OCI-LY7 (cell line): ENCODE data around the gene CCL21. TPM values are rescaled to one million over a fixed set of nuclear protein-coding genes. Genes with fewer than 3 reads are reported as not detected.

Experiments
- BruUV-seq: library from RNA; stranded (reverse); fragments of 400-500 nt; replicated peaks from 2 replicates; lab custom pipeline; 2021; lab: Mats Ljungman, UMichigan
- CTCF ChIA-PET: fragments of 300-600 bp; sonication (Branson Sonifier 250); formaldehyde crosslinking; loops from one replicate; lab custom pipeline; 2022; ENCODE audit warnings: antibody characterized with exemption; ENCODE audit not compliant: unreplicated experiment; lab: Charles Lee
- POLR2A ChIA-PET: fragments of 300-600 bp; sonication (Branson Sonifier 250); formaldehyde crosslinking; loops from one replicate; lab custom pipeline; 2022; ENCODE audit warnings: antibody characterized with exemption; lab: Charles Lee
- DNase-seq: peaks from one replicate; pipeline ENCODE4 v3.0.0-alpha.2; 2015; ENCODE audit warnings: low spot score
- H2AFZ ChIP-seq: fragments of 200-600 bp; sonication (generic), shearing (Covaris generic); 2 replicates; pipeline ENCODE4 v1.6.1; 2014; ENCODE audit warnings: mild to moderate bottlenecking, antibody characterized with exemption, low read length, moderate library complexity
- H3K27ac ChIP-seq: fragments of 200-600 bp; sonication (generic); 2 replicates; pipeline ENCODE4 v1.5.1; 2014; ENCODE audit warnings: mixed run types, low read depth, mild to moderate bottlenecking, moderate library complexity, low read length, inconsistent platforms; ENCODE audit not compliant: poor library complexity, severe bottlenecking
- H3K36me3 ChIP-seq: fragments of 200-600 bp; sonication (generic); 2 replicates; pipeline ENCODE4 v1.6.1; 2014; ENCODE audit warnings: mild to moderate bottlenecking, antibody characterized with exemption, low read length, moderate library complexity, mixed read lengths; ENCODE audit not compliant: insufficient read depth
- H3K4me1 ChIP-seq: fragments of 200-600 bp; sonication (generic); 2 replicates; pipeline ENCODE4 v1.5.1; 2014; ENCODE audit warnings: mild to moderate bottlenecking, low read length; ENCODE audit not compliant: insufficient read depth, poor library complexity, severe bottlenecking
- H3K4me2 ChIP-seq: fragments of 200-600 bp; sonication (generic); 2 replicates; pipeline ENCODE4 v1.6.1; 2014; ENCODE audit warnings: mild to moderate bottlenecking, low read length
- H3K4me3 ChIP-seq: fragments of 200-600 bp; sonication (generic); 2 replicates; pipeline ENCODE4 v1.5.1; 2014; ENCODE audit warnings: mild to moderate bottlenecking, low read depth, low read length; ENCODE audit not compliant: poor library complexity, severe bottlenecking
- H3K79me2 ChIP-seq: fragments of 200-600 bp; sonication (generic); 2 replicates; pipeline ENCODE4 v1.6.1; 2016; ENCODE audit warnings: low read depth, mild to moderate bottlenecking, low read length, moderate library complexity, mixed read lengths; ENCODE audit not compliant: insufficient read depth
- H3K9me2 ChIP-seq: fragments of 200-600 bp; sonication (generic); 2 replicates; pipeline ENCODE4 v1.6.1; 2016; ENCODE audit warnings: mild to moderate bottlenecking, low read length, mixed read lengths; ENCODE audit not compliant: insufficient read depth
- H3K9me3 ChIP-seq: fragments of 200-600 bp; sonication (generic); 2 replicates; pipeline ENCODE4 v1.6.1; 2014; ENCODE audit warnings: mild to moderate bottlenecking, mixed run types, low read length, mixed read lengths
- H4K20me1 ChIP-seq: fragments of 200-600 bp; sonication (generic); 2 replicates; pipeline ENCODE4 v1.6.1; 2014; ENCODE audit warnings: mild to moderate bottlenecking, antibody characterized with exemption, low read length, moderate library complexity, mixed read lengths; ENCODE audit not compliant: insufficient read depth
- CTCF ChIP-seq: fragments of 200-600 bp; sonication (generic); conservative IDR thresholded peaks from 2 replicates; pipeline ENCODE4 v1.5.1; 2014; ENCODE audit warnings: mild to moderate bottlenecking, antibody characterized with exemption, low read length, moderate library complexity, mixed read lengths
- EZH2phosphoT487 ChIP-seq: fragments of 200-600 bp; sonication (generic); IDR thresholded peaks from 2 replicates; pipeline ENCODE4 v1.6.1; 2018; ENCODE audit warnings: low read depth, borderline replicate concordance, mild to moderate bottlenecking, mixed run types, antibody characterized with exemption, low read length, moderate library complexity, mixed read lengths
- intact Hi-C: fragments of 100-400 bp; cut with micrococcal nuclease; formaldehyde crosslinking; loops from one replicate; pipeline ENCODE4 v1.10.0; 2022; ENCODE audit not compliant: unreplicated experiment
- total RNA-seq, 2 experiments: library from RNA; depleted of rRNA in 1 of 2; stranded (reverse); fragments of >200 nt in 1 of 2; shearing (Covaris generic) in 1 of 2; gene quantifications; 2 replicates each; pipeline ENCODE4 v1.2.3, GENCODE V29; 2014 to 2022

The CCL21 gene
- total RNA-seq, 2 experiments from 2014 or later, result not detected

- H2AFZ ChIP-seq, result no peak overlapping the region
- CTCF ChIA-PET, result interaction anchor here (1.3 kb wide), 1 partner anchor 27 kb away, joined by 3 read pairs; no protein-coding TSS in a partner anchor
- BruUV-seq, result no TSS peak
- peak; percentile 69 for DNase-seq
- H3K4me2 ChIP-seq, result no peak overlapping the region
- no peaks in the 10 kb centered on the region for H3K9me2 ChIP-seq
- H3K4me3 ChIP-seq, result no peak overlapping the region
- intact Hi-C loops, result loop anchor here (1.0 kb wide), 1 partner anchor 27 kb away; no protein-coding TSS in a partner anchor
- no peaks in the 10 kb centered on the region for H3K79me2 ChIP-seq
- POLR2A ChIA-PET, result interaction anchor here (0.7 kb wide), 1 partner anchor 29 kb away, joined by 3 read pairs; no protein-coding TSS in a partner anchor
- TF ChIP-seq CTCF (peak; percentile 90), EZH2phosphoT487 (no peak)
- H4K20me1 ChIP-seq, result no peaks in the 10 kb centered on the region
- no peaks in the 10 kb centered on the region for H3K36me3 ChIP-seq
- no peaks in the 10 kb centered on the region for H3K4me1 ChIP-seq
- no peak overlapping the region for H3K27ac ChIP-seq
- no peaks in the 10 kb centered on the region for H3K9me3 ChIP-seq
Observed at GRCh38 chr9:34675048-34675714, 34.8 kb downstream of the CCL21 start.

GRCh38 chr9:34674440-34674839, 35.5 kb downstream of the CCL21 start:
- CTCF ChIA-PET, result no interaction called here
- Histone ChIP-seq H3K4me2 (no peak overlapping the region), H3K9me3 (no peaks in the 10 kb centered on the region), H3K27ac (no peak overlapping the region), H3K4me3 (no peak overlapping the region), H3K4me1 (no peaks in the 10 kb centered on the region), H4K20me1 (no peaks in the 10 kb centered on the region), H3K36me3 (peaks cover 5% of the 10 kb centered on the region; the same call in 1 of the 2 replicates), H3K79me2 (no peaks in the 10 kb centered on the region), H3K9me2 (no peaks in the 10 kb centered on the region), H2AFZ (no peak overlapping the region)
- intact Hi-C loops, result no loop called here
- TF ChIP-seq CTCF, result no peak
- no peak for TF ChIP-seq EZH2phosphoT487
- no peak for DNase-seq
- no TSS peak for BruUV-seq
- POLR2A ChIA-PET, result interaction anchor here (0.6 kb wide), 1 partner anchor 354 kb away, joined by 5 read pairs; no protein-coding TSS in a partner anchor

GRCh38 chr9:34671307-34671706, 38.6 kb downstream of the CCL21 start:
- POLR2A ChIA-PET, result no interaction called here

More at GRCh38 chr9:34671307-34671706, 38.6 kb downstream of the CCL21 start:
- DNase-seq, result no peak
- Histone ChIP-seq H3K4me2 (no peak overlapping the region), H3K9me3 (no peaks in the 10 kb centered on the region), H3K4me1 (peaks cover 1% of the 10 kb centered on the region), H4K20me1 (no peaks in the 10 kb centered on the region), H3K9me2 (no peaks in the 10 kb centered on the region), H3K4me3 (no peak overlapping the region), H3K79me2 (no peaks in the 10 kb centered on the region), H3K36me3 (peaks cover 5% of the 10 kb centered on the region; the same call in 1 of the 2 replicates), H3K27ac (no peak overlapping the region), H2AFZ (no peak overlapping the region)
- no peak for TF ChIP-seq CTCF
- no peak for TF ChIP-seq EZH2phosphoT487
- BruUV-seq, result no TSS peak
- intact Hi-C loops, result no loop called here
- CTCF ChIA-PET, result no interaction called here
